Occipital lobe (tissue), 2 donors: Measurements from ENCODE around the gene SH3D19. TPM values are rescaled to one million over a fixed set of nuclear protein-coding genes. Genes with fewer than 3 reads are reported as not detected.

ENCODE experiments used
- DNase-seq: peaks from one replicate; lab custom pipeline; 2025; lab: John Stamatoyannopoulos, UW
- total RNA-seq: library from RNA; depleted of rRNA; stranded (reverse); fragments of >200 nt; gene quantifications from one replicate; pipeline ENCODE4 v1.2.3, GENCODE V29; 2014

SH3D19 gene
- total RNA-seq, 1 donor from 2014 or later = 5.5 TPM

GRCh38 chr4:151321586-151321985 lies 3.8 kb downstream of the SH3D19 start:
- DNase-seq = no peak

DNA sequence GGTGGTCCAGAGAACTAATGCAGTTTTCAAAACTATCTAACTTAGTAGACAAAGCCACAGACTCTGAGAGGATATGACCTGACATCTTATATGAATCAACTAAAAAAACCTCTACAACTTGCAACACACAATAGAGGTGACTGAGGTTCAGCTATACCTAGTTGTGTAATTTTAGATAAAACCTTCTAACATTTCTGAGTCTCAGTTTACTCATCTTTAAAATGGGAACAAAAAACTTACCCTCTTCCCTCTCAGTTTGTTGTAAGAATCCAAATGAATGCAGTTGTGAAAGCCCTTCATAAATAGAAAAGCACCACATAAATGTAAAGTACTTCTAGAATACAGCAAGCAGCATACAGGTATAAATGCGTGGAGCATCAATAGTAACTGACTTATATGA lies 5.9 kb downstream of the SH3D19 start:
- no peak for DNase-seq

DNA sequence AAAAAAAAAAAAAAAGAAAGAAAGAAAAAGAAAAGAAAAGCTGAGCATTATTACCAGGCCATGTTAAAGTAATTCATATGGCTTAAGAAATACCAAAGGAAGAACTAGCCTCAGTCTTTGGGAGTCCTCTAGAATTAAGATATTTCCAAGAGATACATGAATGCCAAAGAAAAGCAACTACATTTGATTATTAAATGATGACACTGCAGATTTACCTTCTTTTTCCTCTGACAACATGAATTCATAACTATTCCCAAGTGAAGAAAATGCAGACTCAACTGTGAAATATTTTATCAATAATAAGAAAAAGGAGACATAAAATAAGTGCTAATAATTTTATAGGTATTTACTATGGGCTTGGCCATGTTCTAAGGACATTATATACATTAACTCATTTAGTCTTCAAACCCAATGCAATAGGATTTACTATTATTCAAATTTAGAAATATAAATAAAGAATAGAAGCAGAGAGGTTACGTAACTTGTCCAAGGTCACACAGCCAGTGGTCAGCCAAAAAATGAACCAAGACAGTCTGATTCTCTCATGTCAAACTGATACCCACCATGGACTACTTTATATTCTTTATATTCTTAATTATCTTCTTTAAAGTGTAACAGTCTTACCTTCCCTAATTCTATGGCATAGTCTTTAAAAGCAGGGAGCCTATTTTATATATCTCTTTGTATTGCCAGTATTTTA lies 6.9 kb downstream of the SH3D19 start:
- no peak for DNase-seq

- DNase-seq = no peak
These were observed 8.8 kb downstream of the SH3D19 start for GRCh38 chr4:151316645-151317044.

DNA sequence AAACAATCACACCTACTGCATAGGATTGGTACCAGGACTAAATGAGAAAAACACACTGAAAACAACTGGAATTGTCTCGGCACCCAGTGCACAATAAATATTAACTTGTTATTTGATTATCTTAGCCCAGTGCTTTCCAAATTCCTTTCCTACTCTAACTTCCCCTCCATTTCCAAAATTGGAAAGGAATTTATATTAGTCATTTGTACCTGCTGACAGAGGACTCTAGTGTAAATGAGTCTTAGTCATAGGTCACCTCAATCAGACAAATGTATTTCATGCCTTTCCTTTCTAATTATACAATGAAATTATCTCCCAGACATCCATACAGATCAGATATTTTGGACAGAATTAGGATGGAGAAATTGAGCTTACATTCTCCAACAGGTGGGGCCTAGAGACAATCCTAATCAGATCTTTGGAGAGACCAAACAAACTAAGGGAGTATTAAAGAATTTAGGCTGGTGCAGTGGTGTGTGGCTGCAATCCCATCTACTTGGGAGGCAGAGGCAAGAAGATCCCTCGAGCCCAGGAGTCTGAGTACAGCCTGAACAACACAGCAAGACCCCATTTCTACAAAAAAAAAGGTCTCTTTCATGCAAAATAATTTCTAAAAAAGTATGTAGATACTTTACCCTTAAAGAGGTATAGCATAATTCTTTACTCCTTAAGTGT lies 10.1 kb downstream of the SH3D19 start:
- no peak for DNase-seq

DNA sequence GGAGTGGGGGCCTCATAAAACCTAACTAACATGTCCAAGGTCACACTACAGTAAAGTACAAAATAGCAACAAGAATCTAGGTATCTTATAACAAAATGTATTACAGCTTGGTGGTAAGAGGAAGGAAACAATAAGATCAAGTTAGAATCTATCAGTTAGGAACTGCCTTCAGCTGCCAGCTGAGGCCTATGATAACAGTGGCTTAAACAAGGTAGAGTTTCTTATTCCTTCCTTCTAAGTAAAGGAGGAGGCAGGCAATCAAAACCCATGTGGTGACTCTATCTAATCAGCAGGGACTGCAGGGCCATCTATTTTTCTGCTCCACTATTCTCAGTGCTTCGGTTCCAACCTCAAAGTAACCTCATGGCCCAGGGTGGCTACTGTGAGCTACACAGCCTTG lies 10.9 kb downstream of the SH3D19 start:
- DNase-seq = no peak

DNA sequence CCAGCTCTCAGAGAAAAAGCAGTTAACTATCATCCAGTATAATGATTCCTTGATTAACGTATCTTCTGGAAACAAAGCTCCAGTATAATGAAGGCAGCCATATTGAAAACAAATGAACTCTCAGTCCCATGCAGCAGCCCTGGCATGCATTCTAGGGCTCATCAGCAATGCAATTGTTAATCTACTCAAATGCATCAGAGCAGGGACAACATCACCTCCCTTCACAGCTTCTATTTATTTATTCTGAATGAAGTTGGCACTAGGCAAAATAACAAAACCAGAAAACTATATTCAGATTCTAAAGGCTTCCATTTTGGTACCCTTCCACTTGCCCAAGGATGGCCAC lies 11.4 kb downstream of the SH3D19 start:
- no peak for DNase-seq

GRCh38 chr4:151313306-151314009 lies 11.9 kb downstream of the SH3D19 start:
- no peak for DNase-seq

- DNase-seq = no peak
These were observed 15.2 kb downstream of the SH3D19 start for GRCh38 chr4:151310124-151310728.

DNA sequence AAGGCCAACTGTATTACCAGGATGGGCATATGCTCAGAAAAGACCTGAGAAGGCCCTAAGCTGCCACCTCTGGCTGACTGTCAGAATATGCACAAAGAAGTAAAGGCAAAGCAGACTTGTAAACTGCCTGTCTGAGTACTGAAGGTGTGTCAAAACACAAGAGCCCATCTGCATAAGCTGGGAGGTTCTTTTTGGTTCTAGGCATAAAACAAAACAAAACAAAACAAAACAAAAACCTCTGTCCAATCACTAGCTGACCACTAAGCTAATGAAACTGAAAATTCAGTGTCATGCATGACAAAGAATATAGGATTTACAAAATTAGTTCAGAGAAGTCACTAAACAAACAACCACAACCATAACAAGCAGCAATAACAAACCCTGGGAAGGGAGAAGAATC lies 20.6 kb downstream of the SH3D19 start:
- DNase-seq = no peak

- no peak for DNase-seq
These were observed 21.2 kb downstream of the SH3D19 start for GRCh38 chr4:151304226-151304625.

GRCh38 chr4:151302432-151302831 lies 23.0 kb downstream of the SH3D19 start:
- DNase-seq = no peak

DNA sequence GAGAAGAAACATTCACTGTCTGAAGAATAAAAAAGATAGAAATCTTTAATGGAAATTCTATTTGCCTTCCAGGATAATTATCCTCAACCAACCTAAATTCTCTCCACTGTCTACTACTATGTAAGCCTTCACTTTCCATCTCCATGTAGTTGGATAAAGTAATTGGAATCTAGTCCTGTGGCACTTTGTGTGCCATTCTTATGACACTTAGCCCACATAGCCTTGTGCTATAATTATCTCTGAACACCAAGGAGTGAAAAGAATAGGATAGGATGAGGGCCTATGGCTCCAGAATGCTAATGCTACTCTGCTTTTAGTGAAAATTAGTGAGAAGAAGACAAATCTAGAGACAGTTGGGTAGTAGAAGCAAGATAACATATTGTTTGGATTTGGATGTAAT lies 28.2 kb downstream of the SH3D19 start:
- DNase-seq = no peak

- DNase-seq = no peak
These were observed 29.2 kb downstream of the SH3D19 start for GRCh38 chr4:151296227-151296626.

DNA sequence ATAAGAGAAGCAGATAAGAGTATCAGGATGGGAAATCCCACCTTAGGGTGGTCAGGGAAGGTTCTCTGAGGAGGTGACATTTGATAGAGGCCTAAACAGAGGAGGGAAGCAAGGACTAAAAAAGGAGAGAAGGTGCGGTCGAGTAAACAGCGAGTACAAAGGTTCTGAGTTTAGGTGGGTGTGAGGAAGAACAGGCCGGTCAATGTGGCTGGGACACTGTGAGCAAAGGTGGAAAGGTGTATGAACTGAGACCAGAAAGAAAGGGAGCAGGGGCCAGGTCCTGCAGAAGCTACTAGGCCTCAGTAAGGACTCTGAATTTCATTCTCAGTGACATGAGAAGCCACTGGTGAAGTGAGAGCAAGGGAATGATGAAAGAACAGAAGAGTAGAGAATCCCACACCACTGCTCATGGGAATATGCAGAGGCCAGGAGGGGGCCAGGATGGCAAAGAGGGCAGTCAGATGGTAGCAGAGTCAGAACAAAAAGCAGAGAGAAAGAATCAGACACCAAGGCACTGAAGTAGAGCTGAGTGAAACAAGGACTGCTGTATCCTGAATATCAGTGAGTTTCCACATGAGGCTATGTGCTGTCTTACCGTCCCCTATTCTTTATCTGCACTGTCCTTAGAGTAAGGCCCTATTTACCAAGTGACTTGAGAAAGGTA lies 30.4 kb downstream of the SH3D19 start:
- no peak for DNase-seq

GRCh38 chr4:151292038-151292437 lies 33.4 kb downstream of the SH3D19 start:
- DNase-seq = no peak

GRCh38 chr4:151291485-151291884 lies 33.9 kb downstream of the SH3D19 start:
- DNase-seq = no peak

GRCh38 chr4:151287409-151287808 lies 38.0 kb downstream of the SH3D19 start:
- no peak for DNase-seq

DNA sequence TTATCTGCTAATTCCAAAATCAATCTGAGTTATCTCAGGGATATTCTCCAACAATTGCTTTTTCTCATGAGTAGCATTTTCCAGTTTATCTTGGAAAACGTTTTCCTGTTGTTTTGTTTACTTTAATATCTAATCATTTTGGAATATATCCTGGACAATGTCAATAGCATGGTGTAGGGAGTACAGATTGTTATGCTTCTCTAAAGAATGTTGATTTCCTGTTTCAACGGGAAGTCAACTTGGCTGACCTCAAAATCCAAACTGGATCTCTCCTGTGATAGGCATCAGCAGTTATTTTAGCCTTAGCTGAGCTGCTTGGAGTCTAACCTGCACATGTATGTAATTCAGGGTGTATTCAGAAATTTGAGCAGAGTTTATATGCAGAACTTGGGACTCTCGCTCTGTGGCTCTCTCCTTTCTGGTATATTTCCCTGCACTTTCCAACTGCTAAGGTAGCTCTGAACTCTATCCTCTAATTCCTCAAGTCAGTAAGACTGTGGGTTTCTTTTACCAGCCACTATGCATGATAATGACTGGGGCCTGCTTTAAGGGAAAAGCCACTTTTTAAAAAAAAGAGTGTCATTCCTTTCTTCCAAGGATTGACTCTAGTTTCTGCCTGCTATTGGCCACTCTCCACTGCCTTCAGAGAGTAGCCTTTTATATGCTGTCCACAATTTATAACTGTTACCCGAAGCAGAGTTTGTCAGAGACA lies 40.7 kb downstream of the SH3D19 start:
- no peak for DNase-seq

DNA sequence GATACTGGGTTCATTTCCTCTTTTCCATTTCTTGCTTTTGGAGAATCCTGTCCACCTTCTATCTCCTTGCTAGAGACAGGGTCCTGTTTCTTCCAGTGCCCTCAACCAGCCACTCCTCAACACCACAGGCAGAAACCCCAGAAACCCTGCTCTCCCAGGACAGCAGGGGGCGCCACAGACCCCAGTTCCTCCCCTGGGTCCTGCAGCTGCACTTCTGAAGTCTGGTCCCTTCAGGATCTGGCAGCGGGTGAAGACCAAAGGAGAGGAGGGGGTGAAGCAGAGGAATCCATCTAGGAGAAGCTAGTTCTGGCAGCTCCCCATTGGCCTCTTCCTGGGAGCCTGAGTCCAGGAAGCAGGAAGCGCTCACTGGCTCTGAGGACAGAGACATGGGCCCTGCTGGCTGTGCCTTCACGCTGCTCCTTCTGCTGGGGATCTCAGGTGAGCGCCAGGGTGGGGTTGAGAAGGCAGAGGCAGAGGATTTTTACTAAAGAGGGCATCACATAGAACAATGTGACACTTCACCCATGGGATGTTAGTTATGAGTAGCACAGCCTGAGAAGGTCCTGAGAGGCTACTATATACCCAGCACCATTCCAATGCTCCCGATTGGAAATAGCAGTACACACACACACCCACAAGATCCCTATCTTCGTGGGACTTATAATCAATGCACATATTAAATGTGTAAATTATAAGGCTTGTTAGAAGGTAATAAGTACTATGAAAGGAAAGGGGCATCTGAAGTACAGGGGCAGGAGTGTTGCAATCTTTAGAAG lies 48.4 kb downstream of the SH3D19 start, which contains the start of gene PRSS48:
PRSS48 (plus strand) TSS at position 375 of the 776 bp plus-strand sequence; CDS start at position 387, 12 bp downstream.
- peak; percentile 31 for DNase-seq
